Osteoblast (primary cell): ENCODE measurements around the gene CIART. TPM values are rescaled to one million over a fixed set of nuclear protein-coding genes. Genes with fewer than 3 reads are reported as not detected.

Experiments
- DNase-seq: peaks from one replicate; pipeline ENCODE4 v3.0.0; 2011; ENCODE audit warnings: low spot score, mixed read lengths; ENCODE audit not compliant: insufficient read length; ENCODE audit errors: missing footprints
- H2AFZ ChIP-seq: 2 replicates; pipeline ENCODE4 v1.6.0; 2011; ENCODE audit warnings: mild to moderate bottlenecking, low read length
- H3K27ac ChIP-seq: 2 replicates; pipeline ENCODE4 v1.5.1; 2011; ENCODE audit warnings: mild to moderate bottlenecking, low read depth, low read length, moderate library complexity
- H3K27me3 ChIP-seq: 2 replicates; pipeline ENCODE4 v1.6.0; 2012; ENCODE audit warnings: mild to moderate bottlenecking, control low read depth, inconsistent platforms, low read length, moderate library complexity; ENCODE audit not compliant: insufficient read depth
- H3K36me3 ChIP-seq: 2 replicates; pipeline ENCODE4 v1.5.1; 2011; ENCODE audit warnings: mild to moderate bottlenecking, low read length, control low read depth, moderate library complexity; ENCODE audit not compliant: insufficient read depth
- H3K4me1 ChIP-seq: 2 replicates; pipeline ENCODE4 v1.5.1; 2011; ENCODE audit warnings: mild to moderate bottlenecking, low read length, control low read depth, moderate library complexity; ENCODE audit not compliant: insufficient read depth
- H3K4me2 ChIP-seq: 2 replicates; pipeline ENCODE4 v1.6.0; 2011; ENCODE audit warnings: mild to moderate bottlenecking, low read length; ENCODE audit not compliant: insufficient read depth
- H3K4me3 ChIP-seq: fragments of 200-600 bp; sonication (generic); 3 replicates; pipeline ENCODE4 v1.5.1; 2012; ENCODE audit warnings: mild to moderate bottlenecking, low read length, inconsistent platforms; ENCODE audit not compliant: insufficient read depth
- H3K79me2 ChIP-seq: 2 replicates; pipeline ENCODE4 v1.6.0; 2012; ENCODE audit warnings: mild to moderate bottlenecking, low read length, control low read depth, inconsistent platforms; ENCODE audit not compliant: insufficient read depth
- H3K9me3 ChIP-seq: 2 replicates; pipeline ENCODE4 v1.5.1; 2011; ENCODE audit warnings: low read depth, low read length, control low read depth
- H4K20me1 ChIP-seq: 2 replicates; pipeline ENCODE4 v1.6.0; 2012; ENCODE audit warnings: mild to moderate bottlenecking, low read length, control low read depth; ENCODE audit not compliant: insufficient read depth
- CTCF ChIP-seq: IDR thresholded peaks from 2 replicates; pipeline ENCODE4 v1.5.1; 2011; ENCODE audit warnings: mild to moderate bottlenecking, low read depth, low read length, moderate library complexity; ENCODE audit errors: extremely low read depth
- total RNA-seq: library from RNA; depleted of rRNA; stranded (reverse); fragments of >200 nt; gene quantifications from 2 replicates; pipeline ENCODE4 v1.2.3, GENCODE V29; 2012

CIART gene
- total RNA-seq, 1 donor, result 16.3 TPM

GRCh38 chr1:150261367-150261766 is 21.0 kb upstream of the CIART start:
- TF ChIP-seq CTCF, result no peak
- Histone ChIP-seq H3K27me3 (peaks cover 30% of the 10 kb centered on the region), H3K4me3 (no peak overlapping the region), H3K4me1 (peaks cover 10% of the 10 kb centered on the region), H3K4me2 (no peak overlapping the region), H3K36me3 (peaks cover 15% of the 10 kb centered on the region), H3K27ac (no peak overlapping the region), H3K9me3 (no peaks in the 10 kb centered on the region), H3K79me2 (peaks cover 3% of the 10 kb centered on the region), H4K20me1 (no peaks in the 10 kb centered on the region), H2AFZ (no peak overlapping the region)
- DNase-seq, result no peak

- Histone ChIP-seq H3K4me1 (peaks cover 11% of the 10 kb centered on the region), H3K9me3 (no peaks in the 10 kb centered on the region), H3K27ac (no peak overlapping the region), H3K36me3 (peaks cover 22% of the 10 kb centered on the region), H3K27me3 (peaks cover 28% of the 10 kb centered on the region), H3K4me2 (no peak overlapping the region), H4K20me1 (no peaks in the 10 kb centered on the region), H3K79me2 (peaks cover 16% of the 10 kb centered on the region), H2AFZ (no peak overlapping the region), H3K4me3 (no peak overlapping the region)
- peak; percentile 57 for DNase-seq
- TF ChIP-seq CTCF, result no peak
Measured at GRCh38 chr1:150262388-150263320, 19.7 kb upstream of the CIART start.

- Histone ChIP-seq H4K20me1 (no peaks in the 10 kb centered on the region), H3K4me1 (peaks cover 15% of the 10 kb centered on the region), H3K36me3 (peaks cover 22% of the 10 kb centered on the region), H2AFZ (no peak overlapping the region), H3K27ac (no peak overlapping the region), H3K4me3 (no peak overlapping the region), H3K4me2 (no peak overlapping the region), H3K9me3 (no peaks in the 10 kb centered on the region), H3K79me2 (peaks cover 25% of the 10 kb centered on the region), H3K27me3 (peaks cover 19% of the 10 kb centered on the region)
- DNase-seq, result peak; percentile 19
- no peak for TF ChIP-seq CTCF
Measured at GRCh38 chr1:150263549-150263948, 18.8 kb upstream of the CIART start.

- TF ChIP-seq CTCF, result no peak
- peak overlapping the region; percentile 97 for H3K4me3 ChIP-seq
- no peaks in the 10 kb centered on the region for H3K27me3 ChIP-seq
- H3K36me3 ChIP-seq, result peaks cover 22% of the 10 kb centered on the region
- no peaks in the 10 kb centered on the region for H4K20me1 ChIP-seq
- no peaks in the 10 kb centered on the region for H3K9me3 ChIP-seq
- peak overlapping the region; percentile 86 for H3K27ac ChIP-seq
- peak; percentile 81 for DNase-seq
- peak overlapping the region; percentile 93 for H2AFZ ChIP-seq
- H3K4me1 ChIP-seq, result peaks cover 27% of the 10 kb centered on the region
- H3K79me2 ChIP-seq, result peaks cover 31% of the 10 kb centered on the region
- H3K4me2 ChIP-seq, result peak overlapping the region; percentile 86
Measured at GRCh38 chr1:150267896-150268295, 14.5 kb upstream of the CIART start.
